GM06990 (cell line): Measurements from ENCODE around the gene WRAP53.

Experiments
- DNase-seq: peaks from one replicate; pipeline ENCODE4 v3.0.0-alpha.2; 2011; ENCODE audit not compliant: insufficient read length; ENCODE audit errors: extremely low read depth
- H3K27me3 ChIP-seq: replicated peaks from 2 replicates; pipeline ENCODE4 v1.6.0; 2011; ENCODE audit warnings: low read length; ENCODE audit not compliant: control insufficient read depth, insufficient read depth
- H3K36me3 ChIP-seq: 2 replicates; pipeline ENCODE4 v1.5.1; 2011; ENCODE audit warnings: low read length; ENCODE audit not compliant: control insufficient read depth, insufficient read depth
- H3K4me3 ChIP-seq: replicated peaks from 2 replicates; pipeline ENCODE4 v1.5.1; 2011; ENCODE audit warnings: low read depth, mild to moderate bottlenecking, control low read depth, low read length
- CTCF ChIP-seq: IDR thresholded peaks from 2 replicates; pipeline ENCODE4 v1.5.1; 2011; ENCODE audit warnings: low read length, control low read depth, mild to moderate bottlenecking, inconsistent platforms; ENCODE audit not compliant: insufficient read depth, poor library complexity, severe bottlenecking

Gene WRAP53

GRCh38 chr17:7721612-7722011, 33.3 kb downstream of the WRAP53 start:
- no peaks in the 10 kb centered on the region for H3K36me3 ChIP-seq
- no peak for DNase-seq
- H3K27me3 ChIP-seq = peaks cover under 1% of the 10 kb centered on the region; the same call in 1 of the 2 replicates
- H3K4me3 ChIP-seq = no peak overlapping the region
- TF ChIP-seq CTCF = no peak

- H3K4me3 ChIP-seq = no peak overlapping the region
- no peaks in the 10 kb centered on the region for H3K36me3 ChIP-seq
- no peak for TF ChIP-seq CTCF
- DNase-seq = no peak
- H3K27me3 ChIP-seq = no peaks in the 10 kb centered on the region; the same call in 1 of the 2 replicates
Measured at GRCh38 chr17:7727886-7728285, 39.6 kb downstream of the WRAP53 start.

GRCh38 chr17:7729816-7730215, 41.5 kb downstream of the WRAP53 start:
- TF ChIP-seq CTCF = no peak
- Histone ChIP-seq H3K27me3 (no peaks in the 10 kb centered on the region; the same call in none of the 2 replicates), H3K36me3 (no peaks in the 10 kb centered on the region), H3K4me3 (no peak overlapping the region)
- DNase-seq = no peak

- TF ChIP-seq CTCF = no peak
- Histone ChIP-seq H3K36me3 (no peaks in the 10 kb centered on the region), H3K27me3 (peaks cover 1% of the 10 kb centered on the region), H3K4me3 (no peak overlapping the region)
- DNase-seq = no peak
Measured at GRCh38 chr17:7732981-7733539, 44.8 kb downstream of the WRAP53 start.

GRCh38 chr17:7737601-7738000, 49.3 kb downstream of the WRAP53 start:
- TF ChIP-seq CTCF = no peak
- DNase-seq = no peak
- Histone ChIP-seq H3K27me3 (peaks cover 1% of the 10 kb centered on the region), H3K4me3 (no peak overlapping the region), H3K36me3 (no peaks in the 10 kb centered on the region)

GRCh38 chr17:7739746-7740145, 51.5 kb downstream of the WRAP53 start:
- Histone ChIP-seq H3K27me3 (0 out of 2 replicates have a peak, but pooled peaks cover 1% of the 10 kb centered on the region), H3K36me3 (no peaks in the 10 kb centered on the region), H3K4me3 (no peak overlapping the region)
- DNase-seq = no peak
- no peak for TF ChIP-seq CTCF
